Pancreas (tissue), 10 donors: ENCODE results near the gene RNF169. TPM values are rescaled to one million over a fixed set of nuclear protein-coding genes. Genes with fewer than 3 reads are reported as not detected.

Experiments used
- ATAC-seq, 4 donors: fragments of 200-7000 bp; cut with Tn5 transposase; one replicate each; pipeline versions ENCODE4 v1.8.0 to v1.9.1; 2020; ENCODE audit warnings: mild to moderate bottlenecking in 4 of 4, moderate library complexity in 4 of 4
- DNase-seq, 6 donors: peaks; one replicate each; pipeline ENCODE4 v3.0.0-alpha.2; 2020
- FAIRE-seq: peaks from 2 replicates; lab custom pipeline; 2012; peaks lifted over from hg19 to GRCh38; lab: Jason Lieb, UNC
- H3K27ac ChIP-seq, 4 donors: fragments of 200-600 bp; sonication (generic); 1 replicate in 3 of 4; 2 replicates in 1 of 4; pipeline versions ENCODE4 v1.5.0 to v1.8.0; 2020
- H3K27me3 ChIP-seq, 4 donors: fragments of 200-600 bp; one replicate each; pipeline ENCODE4 v1.8.0; 2021
- H3K36me3 ChIP-seq, 3 donors: fragments of 200-600 bp; sonication (generic) in 1 of 3; one replicate each; pipeline versions ENCODE4 v1.5.0 to v1.8.0; 2020 to 2021
- H3K4me1 ChIP-seq, 3 donors: fragments of 200-600 bp; one replicate each; pipeline ENCODE4 v1.8.0; 2021
- H3K4me3 ChIP-seq, 4 donors: fragments of 200-600 bp; sonication (generic) in 2 of 4; one replicate each; pipeline versions ENCODE4 v1.5.0 to v1.8.0; 2020 to 2021
- H3K9me3 ChIP-seq, 4 donors: fragments of 200-600 bp; one replicate each; pipeline ENCODE4 v1.8.0; 2021
- WGBS, 2 donors: extraction: QIAGEN DNeasy Blood & Tissue Kit; methylation state at CpG; one replicate each; pipeline ENCODE4 v1.1.7; 2013; 5-methylcytosine and 5-hydroxymethylcytosine counted together
- intact Hi-C, 3 donors: fragments of 100-400 bp; cut with DNase I; formaldehyde crosslinking; loops; one replicate each; pipeline versions ENCODE4 v1.11.1 to v1.14.2; 2022
- polyA plus RNA-seq, 2 donors: library from polyadenylated mRNA; stranded (reverse); fragments of 200-250 nt; gene quantifications; one replicate each; pipeline ENCODE4 v1.2.3, GENCODE V29; 2013
- total RNA-seq, 6 donors: library from RNA; stranded (reverse); fragmentation: NEBNext Ultra II Directional in 4 of 6; extraction: Animal tissue kit (Norgen Biotek cat#: 25700) in 4 of 6; gene quantifications; one replicate each; pipeline versions ENCODE4 v1.2.1 to v1.2.4, GENCODE V29; 2021 to 2023
- TF ChIP-seq, protein P1 (sequence below), 4 donors: fragments of 200-600 bp; sonication (generic) in 3 of 4; IDR thresholded peaks; one replicate each; pipeline versions ENCODE4 v1.5.0 to v1.8.0; 2021; ENCODE audit warnings: antibody characterized with exemption in 4 of 4
- donor health status: healthy with polysubstance abuse.
- donor health status: DM: no; HTN: no; CAD: no; lungs with moderate emphysema.
- donor health status: DM: no; HTN: no; CAD: no.
- donor health status: control.
- donor health status: control.
- donor health status: Bipolar disorder and iron deficiency.
- donor health status: DM: yes; HTN: yes; CAD: no.
- donor health status: DM: no; HTN: no; CAD: no.
- donor health status: DM: no; HTN: no; CAD: no.
- donor health status: DM: yes; HTN: yes; CAD: no.

Gene RNF169
- total and polyA plus RNA-seq, 8 donors, result 2.3 to 12.0 (median 6.9) TPM

DNA sequence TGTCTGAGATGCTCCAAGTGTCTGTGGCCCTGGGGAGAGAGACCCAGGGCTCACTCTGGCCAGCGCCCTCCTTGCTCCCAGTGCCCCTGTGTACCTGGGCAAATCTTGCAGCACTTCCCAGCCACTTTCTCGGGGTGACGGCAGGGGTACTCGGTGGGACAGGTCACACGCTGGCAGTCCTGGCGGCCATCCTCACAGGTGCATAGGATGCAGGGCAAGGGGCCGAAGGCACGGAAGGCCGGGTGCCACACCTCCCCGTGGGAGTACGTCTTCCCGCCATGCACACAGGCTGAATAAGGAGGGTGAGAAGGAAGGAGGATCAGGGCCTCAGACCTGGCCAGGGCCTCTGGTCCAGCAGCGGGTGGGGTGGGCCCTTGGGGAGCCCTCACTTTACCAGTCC lies 45.4 kb upstream of the RNF169 start:
- 84 to 95% methylated on average over 13 of the region's 13 CpGs for WGBS, 2 donors
- intact Hi-C loops, result no loop called here

DNA sequence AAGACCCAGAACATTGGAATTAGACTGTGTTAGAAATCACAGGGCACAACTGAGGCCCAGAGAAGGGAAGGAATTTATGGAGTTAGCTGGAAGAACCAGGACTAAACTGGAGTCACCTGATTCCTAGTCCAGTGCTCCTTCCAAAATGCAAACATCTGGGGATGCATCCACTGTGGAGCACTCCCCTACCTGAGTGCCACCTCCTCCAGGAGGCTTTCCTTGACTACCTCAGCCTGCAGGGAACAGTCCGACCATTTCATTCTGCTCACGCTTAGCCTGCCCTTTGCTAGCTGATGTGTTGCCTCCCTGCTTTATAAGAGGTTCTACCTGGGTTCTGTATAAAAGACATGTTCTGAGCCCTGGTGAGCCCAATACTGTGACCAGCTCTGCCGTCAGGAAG lies 41.5 kb upstream of the RNF169 start:
- no peaks in the 10 kb centered on the region for H3K27me3 ChIP-seq
- FAIRE-seq (no peak), DNase-seq (no peak), ATAC-seq (no peak)
- H3K36me3 ChIP-seq, result no peaks in the 10 kb centered on the region
- TF ChIP-seq, protein P1, sequence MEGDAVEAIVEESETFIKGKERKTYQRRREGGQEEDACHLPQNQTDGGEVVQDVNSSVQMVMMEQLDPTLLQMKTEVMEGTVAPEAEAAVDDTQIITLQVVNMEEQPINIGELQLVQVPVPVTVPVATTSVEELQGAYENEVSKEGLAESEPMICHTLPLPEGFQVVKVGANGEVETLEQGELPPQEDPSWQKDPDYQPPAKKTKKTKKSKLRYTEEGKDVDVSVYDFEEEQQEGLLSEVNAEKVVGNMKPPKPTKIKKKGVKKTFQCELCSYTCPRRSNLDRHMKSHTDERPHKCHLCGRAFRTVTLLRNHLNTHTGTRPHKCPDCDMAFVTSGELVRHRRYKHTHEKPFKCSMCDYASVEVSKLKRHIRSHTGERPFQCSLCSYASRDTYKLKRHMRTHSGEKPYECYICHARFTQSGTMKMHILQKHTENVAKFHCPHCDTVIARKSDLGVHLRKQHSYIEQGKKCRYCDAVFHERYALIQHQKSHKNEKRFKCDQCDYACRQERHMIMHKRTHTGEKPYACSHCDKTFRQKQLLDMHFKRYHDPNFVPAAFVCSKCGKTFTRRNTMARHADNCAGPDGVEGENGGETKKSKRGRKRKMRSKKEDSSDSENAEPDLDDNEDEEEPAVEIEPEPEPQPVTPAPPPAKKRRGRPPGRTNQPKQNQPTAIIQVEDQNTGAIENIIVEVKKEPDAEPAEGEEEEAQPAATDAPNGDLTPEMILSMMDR (IDR thresholded peaks at IDR 0.05), result no peak
- H3K27ac ChIP-seq, result no peak overlapping the region
- intact Hi-C loops, result no loop called here
- no peak overlapping the region for H3K4me3 ChIP-seq
- 92 to 93% methylated on average over 3 of the region's 3 CpGs for WGBS, 2 donors
- H3K4me1 ChIP-seq, result no peaks in the 10 kb centered on the region
- H3K9me3 ChIP-seq, result no peaks in the 10 kb centered on the region

More for the DNA sequence above, 45.4 kb upstream of the RNF169 start:
- Histone ChIP-seq H3K4me1 (peaks cover 0 to 4% (median 0%) of the 10 kb centered on the region in 3 donors), H3K36me3 (no peaks in the 10 kb centered on the region), H3K27ac (no peak overlapping the region), H3K4me3 (no peak overlapping the region), H3K27me3 (no peaks in the 10 kb centered on the region), H3K9me3 (no peaks in the 10 kb centered on the region)
- FAIRE-seq (no peak), DNase-seq (no peak), ATAC-seq (no peak)
- TF ChIP-seq, protein P1 (IDR thresholded peaks at IDR 0.05), result no peak

DNA sequence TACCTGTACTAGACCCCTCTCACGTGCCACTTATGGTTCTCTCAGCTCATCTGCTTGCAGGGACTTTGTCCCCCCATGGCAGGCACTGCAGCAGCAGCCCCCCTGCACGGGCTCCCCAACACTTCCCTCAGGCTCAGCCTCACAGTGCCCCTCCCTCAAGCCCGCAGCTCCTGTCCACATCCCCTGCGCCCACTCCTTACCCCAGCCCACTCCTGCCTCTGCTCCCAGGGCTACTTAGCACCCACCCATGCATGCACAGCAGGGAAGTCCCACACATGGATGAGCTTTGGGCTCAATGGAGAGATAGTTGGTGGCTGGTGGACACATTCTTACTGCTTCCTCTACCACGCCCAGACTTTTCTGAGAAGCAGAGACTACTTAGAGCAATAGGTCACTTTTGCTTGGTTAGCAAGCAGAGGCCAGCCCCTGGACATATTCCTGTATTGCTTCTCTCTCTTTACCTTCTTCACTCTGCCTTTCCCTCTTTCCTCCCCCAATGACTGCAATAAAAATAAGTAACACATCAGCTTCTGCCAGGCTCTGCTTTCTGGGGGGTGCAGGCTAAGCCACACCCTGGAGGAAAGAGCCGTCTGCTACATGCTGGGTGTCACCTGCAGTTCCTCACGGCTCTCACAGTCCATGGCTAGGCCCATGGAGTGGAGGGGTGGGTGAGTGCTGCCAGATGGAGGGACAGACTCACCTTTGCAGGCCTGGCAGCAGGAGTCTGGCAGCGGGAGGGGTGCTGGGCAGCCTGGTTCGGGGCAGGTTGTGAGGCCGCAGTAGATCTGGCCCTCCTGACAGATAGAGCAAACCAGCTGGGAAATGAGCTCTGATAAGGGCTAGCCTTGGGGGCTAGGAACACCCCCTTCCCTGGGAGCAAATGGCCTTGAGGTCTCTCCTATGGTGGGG lies 40.8 kb upstream of the RNF169 start:
- FAIRE-seq, result no peak
- intact Hi-C loops, result no loop called here
- no peak overlapping the region for H3K4me3 ChIP-seq
- no peaks in the 10 kb centered on the region for H3K27me3 ChIP-seq
- WGBS, 2 donors, result 76 to 79% methylated on average over 10 of the region's 10 CpGs
- no peaks in the 10 kb centered on the region for H3K9me3 ChIP-seq
- no peak overlapping the region for H3K27ac ChIP-seq
- DNase-seq, result no peak
- H3K36me3 ChIP-seq, result no peaks in the 10 kb centered on the region
- no peak for ATAC-seq
- TF ChIP-seq, protein P1 (IDR thresholded peaks at IDR 0.05), result no peak
- no peaks in the 10 kb centered on the region for H3K4me1 ChIP-seq

DNA sequence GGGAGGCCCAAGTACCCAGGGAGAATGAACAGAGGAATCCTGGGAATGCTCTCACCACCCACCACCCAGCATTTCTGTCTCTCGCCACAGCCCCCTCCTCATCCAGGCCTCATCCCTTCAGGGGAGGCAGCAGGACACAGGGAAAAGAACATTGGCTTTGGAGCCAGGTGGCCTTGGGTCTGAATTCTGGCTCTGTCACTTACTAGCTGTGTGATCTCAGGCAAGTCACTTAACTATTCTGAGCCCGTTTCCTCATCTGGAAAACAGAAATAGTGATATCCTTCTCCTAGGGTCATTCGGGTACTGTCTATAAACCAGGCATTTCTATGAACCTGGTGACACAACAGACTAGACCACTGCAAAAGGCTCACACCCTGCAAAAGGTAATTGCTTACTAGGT lies 39.5 kb upstream of the RNF169 start:
- no peak for DNase-seq
- Histone ChIP-seq H3K9me3 (no peaks in the 10 kb centered on the region), H3K4me1 (no peaks in the 10 kb centered on the region), H3K27me3 (no peaks in the 10 kb centered on the region), H3K4me3 (no peak overlapping the region), H3K27ac (no peak overlapping the region), H3K36me3 (no peaks in the 10 kb centered on the region)
- no peak for FAIRE-seq
- TF ChIP-seq, protein P1 (IDR thresholded peaks at IDR 0.05), result no peak
- 58 to 64% methylated on average over 3 of the region's 3 CpGs for WGBS, 2 donors
- no peak for ATAC-seq
- intact Hi-C loops, result no loop called here
